Kidney (tissue), 14 donors: ENCODE measurements around the gene ABCA6. TPM values are rescaled to one million over a fixed set of nuclear protein-coding genes. Genes with fewer than 3 reads are reported as not detected.

Experiments used
- DNase-seq, 5 donors: peaks; one replicate each; pipeline ENCODE4 v3.0.0-alpha.2; 2013 to 2020
- FAIRE-seq: peaks from 2 replicates; lab custom pipeline; 2012; peaks lifted over from hg19 to GRCh38; lab: Jason Lieb, UNC
- H3K27ac ChIP-seq, 2 donors: one replicate each; pipeline ENCODE4 v1.7.0; 2013; ENCODE audit warnings: low read depth in 2 of 2, low read length in 2 of 2, inconsistent platforms in 1 of 2
- H3K27me3 ChIP-seq: one replicate; pipeline ENCODE4 v1.7.1; 2013; ENCODE audit warnings: low read length, inconsistent platforms; ENCODE audit not compliant: control insufficient read depth, insufficient read depth
- H3K36me3 ChIP-seq, 3 donors: one replicate each; pipeline versions ENCODE4 v1.7.0 to v1.7.1; 2013; ENCODE audit warnings: low read length in 3 of 3, control low read depth in 1 of 3, inconsistent platforms in 1 of 3; ENCODE audit not compliant: insufficient read depth in 3 of 3, control insufficient read depth in 2 of 3
- H3K4me1 ChIP-seq, 3 donors: one replicate each; pipeline versions ENCODE4 v1.7.0 to v1.7.1; 2013; ENCODE audit warnings: low read length in 3 of 3, inconsistent platforms in 1 of 3, low read depth in 1 of 3; ENCODE audit not compliant: control insufficient read depth in 2 of 3, insufficient read depth in 2 of 3
- H3K4me3 ChIP-seq, 3 donors: one replicate each; pipeline versions ENCODE4 v1.7.0 to v1.8.1; 2013; ENCODE audit warnings: low read length in 3 of 3, control low read depth in 1 of 3, inconsistent platforms in 1 of 3
- H3K9ac ChIP-seq, 3 donors: one replicate each; pipeline versions ENCODE4 v1.7.0 to v1.7.1; 2013; ENCODE audit warnings: low read length in 3 of 3, control low read depth in 1 of 3, inconsistent platforms in 1 of 3
- H3K9me3 ChIP-seq, 3 donors: one replicate each; pipeline versions ENCODE4 v1.7.0 to v1.7.1; 2013; ENCODE audit warnings: low read length in 3 of 3, control low read depth in 1 of 3, inconsistent platforms in 1 of 3; ENCODE audit not compliant: control insufficient read depth in 2 of 3, insufficient read depth in 1 of 3
- intact Hi-C: fragments of 100-400 bp; cut with DNase I; formaldehyde crosslinking; loops from one replicate; pipeline ENCODE4 v1.11.1; 2022
- polyA plus RNA-seq: library from polyadenylated mRNA; stranded (reverse); fragments of 350-450 nt; fragmentation: Illumina TruSeq; extraction: RNeasy Lipid Tissue Mini Kit (QIAGEN cat#74804); gene quantifications from one replicate; pipeline ENCODE4 v1.2.3, GENCODE V29; 2014; ENCODE audit warnings: low read depth, low replicate concordance; ENCODE audit not compliant: insufficient read depth
- total RNA-seq: library from RNA; stranded (reverse); fragmentation: NEBNext Ultra II Directional; extraction: Animal tissue kit (Norgen Biotek cat#: 25700); gene quantifications from one replicate; pipeline ENCODE4 v1.2.1, GENCODE V29; 2021
- TF ChIP-seq, protein P1 (sequence below): IDR thresholded peaks from 3 replicates; pipeline ENCODE4 v1.5.1; 2012; ENCODE audit warnings: mild to moderate bottlenecking, moderate library complexity, borderline replicate concordance; ENCODE audit not compliant: insufficient read depth; ENCODE audit errors: extremely low read depth
- donor health status: control.
- donor health status: control.
- donor health status: control.
- donor health status: control.
- donor health status: control.
- donor health status: DM: yes; HTN: yes; CAD: no.
- donor health status: Normal renal cell carcinoma (clear cell type).

ABCA6 gene
- total and polyA plus RNA-seq, 2 donors from 2014 or later, result 2.9 to 7.6 TPM

DNA sequence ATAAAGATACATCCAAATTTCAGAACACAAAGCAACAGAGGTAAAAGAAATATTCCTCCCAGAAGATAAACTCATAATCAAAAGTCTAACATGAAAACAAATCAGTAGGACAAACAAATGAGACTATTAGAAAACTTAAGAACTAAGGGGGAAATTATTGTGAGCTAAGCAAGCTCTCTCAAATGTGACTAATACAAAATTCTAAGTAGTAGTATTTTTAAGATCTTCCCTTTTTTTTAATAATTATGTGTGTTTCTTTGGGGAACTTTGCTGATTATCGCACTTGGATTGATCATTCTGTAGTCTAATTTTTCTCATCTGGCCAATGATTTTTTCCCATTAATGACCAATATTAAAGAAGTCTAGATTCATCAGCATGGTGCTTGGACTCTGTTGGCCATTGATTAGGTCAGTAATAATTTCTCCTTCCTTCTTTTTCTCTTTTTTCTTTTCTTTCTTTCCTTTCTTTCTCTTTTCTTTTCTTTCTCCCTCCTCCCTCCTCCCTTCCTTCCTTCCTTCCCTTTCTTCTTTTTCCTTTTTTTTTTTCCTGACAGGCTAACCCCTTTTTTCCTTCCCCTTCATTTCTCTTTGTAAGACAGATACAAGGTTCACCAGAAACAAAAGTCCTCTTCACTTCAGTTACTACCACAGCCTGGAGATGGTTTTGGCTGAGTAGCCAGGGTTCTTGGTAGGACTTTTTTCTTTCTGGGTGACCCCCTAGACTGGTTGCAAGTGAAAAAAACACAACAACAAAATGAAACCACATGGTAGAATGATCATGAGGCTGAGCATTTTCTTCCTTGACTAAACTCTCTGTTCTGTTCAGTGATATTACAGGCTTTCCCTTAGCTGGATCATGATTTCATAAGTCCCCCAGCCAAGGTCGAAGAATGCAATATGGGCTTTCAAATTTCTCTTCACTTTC lies 2.9 kb upstream of the ABCA6 start:
- FAIRE-seq (no peak), DNase-seq (no peak)
- Histone ChIP-seq H3K4me3 (no peak overlapping the region), H3K27me3 (no peaks in the 10 kb centered on the region), H3K9ac (no peak overlapping the region), H3K4me1 (no peaks in the 10 kb centered on the region), H3K36me3 (peaks cover 0 to 6% (median 0%) of the 10 kb centered on the region in 3 donors), H3K27ac (no peak overlapping the region), H3K9me3 (no peaks in the 10 kb centered on the region)
- intact Hi-C loops, result no loop called here
- TF ChIP-seq, protein P1, sequence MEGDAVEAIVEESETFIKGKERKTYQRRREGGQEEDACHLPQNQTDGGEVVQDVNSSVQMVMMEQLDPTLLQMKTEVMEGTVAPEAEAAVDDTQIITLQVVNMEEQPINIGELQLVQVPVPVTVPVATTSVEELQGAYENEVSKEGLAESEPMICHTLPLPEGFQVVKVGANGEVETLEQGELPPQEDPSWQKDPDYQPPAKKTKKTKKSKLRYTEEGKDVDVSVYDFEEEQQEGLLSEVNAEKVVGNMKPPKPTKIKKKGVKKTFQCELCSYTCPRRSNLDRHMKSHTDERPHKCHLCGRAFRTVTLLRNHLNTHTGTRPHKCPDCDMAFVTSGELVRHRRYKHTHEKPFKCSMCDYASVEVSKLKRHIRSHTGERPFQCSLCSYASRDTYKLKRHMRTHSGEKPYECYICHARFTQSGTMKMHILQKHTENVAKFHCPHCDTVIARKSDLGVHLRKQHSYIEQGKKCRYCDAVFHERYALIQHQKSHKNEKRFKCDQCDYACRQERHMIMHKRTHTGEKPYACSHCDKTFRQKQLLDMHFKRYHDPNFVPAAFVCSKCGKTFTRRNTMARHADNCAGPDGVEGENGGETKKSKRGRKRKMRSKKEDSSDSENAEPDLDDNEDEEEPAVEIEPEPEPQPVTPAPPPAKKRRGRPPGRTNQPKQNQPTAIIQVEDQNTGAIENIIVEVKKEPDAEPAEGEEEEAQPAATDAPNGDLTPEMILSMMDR, result no peak

DNA sequence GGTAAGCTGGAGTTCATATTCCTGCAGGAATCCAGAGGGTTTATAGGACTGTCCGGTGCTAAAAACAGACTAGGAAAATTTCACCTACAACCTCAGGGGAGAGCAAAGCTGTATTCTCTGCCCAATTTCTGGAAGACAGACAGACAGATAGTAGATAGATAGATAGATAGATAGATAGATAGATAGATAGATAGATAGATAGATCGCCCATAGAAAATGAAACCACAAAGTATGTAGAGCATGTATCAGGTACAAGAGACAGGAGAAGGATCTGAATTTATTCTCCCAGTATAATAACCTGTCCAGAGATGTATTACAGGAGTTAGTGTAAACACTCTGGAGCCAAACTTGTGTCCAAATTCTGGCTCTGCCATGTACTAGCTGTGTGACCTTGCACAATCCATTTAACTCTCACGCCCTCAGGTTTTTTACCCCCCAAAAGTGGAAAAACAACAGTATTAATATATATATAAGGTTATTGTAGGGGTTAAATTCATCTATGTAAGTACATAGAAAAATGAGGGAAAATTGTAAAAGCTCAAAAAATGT lies 2.1 kb upstream of the ABCA6 start:
- Histone ChIP-seq H3K9me3 (no peaks in the 10 kb centered on the region), H3K27ac (no peak overlapping the region), H3K9ac (no peak overlapping the region), H3K4me1 (no peaks in the 10 kb centered on the region), H3K27me3 (no peaks in the 10 kb centered on the region), H3K4me3 (no peak overlapping the region), H3K36me3 (peaks cover 0 to 6% (median 0%) of the 10 kb centered on the region in 3 donors)
- FAIRE-seq (no peak), DNase-seq (no peak)
- intact Hi-C loops, result no loop called here
- TF ChIP-seq, protein P1, result no peak

DNA sequence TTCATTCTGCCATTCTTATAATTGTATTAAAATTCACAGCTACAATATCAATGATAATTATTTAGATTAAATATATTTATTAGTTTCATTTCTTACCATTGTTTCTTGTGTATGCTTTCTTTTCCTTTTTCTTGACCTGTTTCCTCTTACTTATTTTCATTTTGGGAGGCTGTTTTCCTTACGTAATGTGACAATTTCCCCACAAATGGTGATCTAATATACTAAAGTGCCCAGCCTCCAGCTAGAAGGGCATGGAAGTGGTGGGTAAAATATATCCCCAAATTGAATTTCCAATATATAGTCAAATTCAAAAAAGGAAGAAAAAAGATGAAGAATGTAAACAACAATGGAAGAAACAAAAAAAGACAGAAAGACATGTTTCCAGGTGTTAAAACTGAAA lies 1.5 kb upstream of the ABCA6 start:
- FAIRE-seq (peak; percentile 6), DNase-seq (no peak)
- Histone ChIP-seq H3K9ac (no peak overlapping the region), H3K36me3 (peaks cover 0 to 6% (median 0%) of the 10 kb centered on the region in 3 donors), H3K9me3 (no peaks in the 10 kb centered on the region), H3K27me3 (no peaks in the 10 kb centered on the region), H3K4me1 (no peaks in the 10 kb centered on the region), H3K27ac (no peak overlapping the region), H3K4me3 (no peak overlapping the region)
- TF ChIP-seq, protein P1, result no peak
- intact Hi-C loops, result no loop called here
